Testis (tissue), 5 donors: ENCODE data around the gene CYP24A1. TPM values are rescaled to one million over a fixed set of nuclear protein-coding genes. Genes with fewer than 3 reads are reported as not detected.

Source experiments
- DNase-seq: peaks from one replicate; pipeline ENCODE4 v3.0.0-alpha.2; 2019
- H3K27ac ChIP-seq, 2 donors: fragments of 200-600 bp; sonication (generic); one replicate each; pipeline ENCODE4 v1.5.1; 2019
- H3K27me3 ChIP-seq: fragments of 200-600 bp; sonication (generic); one replicate; pipeline ENCODE4 v1.5.1; 2019
- H3K36me3 ChIP-seq: fragments of 200-600 bp; sonication (generic); one replicate; pipeline ENCODE4 v1.5.1; 2017; ENCODE audit warnings: low read depth; ENCODE audit errors: missing control alignments
- H3K4me1 ChIP-seq: fragments of 200-600 bp; sonication (generic); one replicate; pipeline ENCODE4 v1.5.1; 2019
- H3K4me3 ChIP-seq, 2 donors: fragments of 200-600 bp; sonication (generic); one replicate each; pipeline ENCODE4 v1.5.1; 2017 to 2019
- H3K9me3 ChIP-seq: fragments of 200-600 bp; sonication (generic); one replicate; pipeline ENCODE4 v1.5.1; 2017
- CTCF ChIP-seq, 3 experiments: fragments of 450-650 bp in 2 of 3; fragments of 200-600 bp in 1 of 3; sonication (generic) in 1 of 3; IDR thresholded peaks; one replicate each; pipeline ENCODE4 v1.5.1; 2016 to 2019; ENCODE audit warnings: antibody characterized with exemption in 3 of 3, mild to moderate bottlenecking in 2 of 3, moderate library complexity in 1 of 3
- POLR2A ChIP-seq: fragments of 450-650 bp; IDR thresholded peaks from one replicate; pipeline ENCODE4 v1.6.1; 2017; ENCODE audit warnings: antibody characterized with exemption, mild to moderate bottlenecking, moderate library complexity
- WGBS, 2 donors: methylation state at CpG; one replicate each; pipeline ENCODE4 v1.1.5; 2018; 5-methylcytosine and 5-hydroxymethylcytosine counted together
- intact Hi-C: fragments of 100-400 bp; cut with DNase I; formaldehyde crosslinking; loops from one replicate; pipeline ENCODE4 v1.15.1; 2023; ENCODE audit warnings: low total_unique reads
- long read RNA-seq, 2 donors: transcript quantifications; one replicate each; lab custom pipeline, GENCODE V29; 2026
- polyA plus RNA-seq: library from polyadenylated mRNA; stranded (reverse); fragments of 350-450 nt; fragmentation: Illumina TruSeq; extraction: RNeasy Lipid Tissue Mini Kit (QIAGEN cat#74804); gene quantifications from one replicate; pipeline ENCODE4 v1.2.3, GENCODE V29; 2014; ENCODE audit warnings: low read depth, low replicate concordance; ENCODE audit not compliant: insufficient read depth
- total RNA-seq, 2 donors: library from RNA; depleted of rRNA; stranded (reverse); fragments of >200 nt; gene quantifications; one replicate each; pipeline ENCODE4 v1.2.3, GENCODE V29; 2016

The CYP24A1 gene
- total RNA-seq (under 1 TPM; 0.43 to 0.94 TPM), polyA plus RNA-seq (not detected)
- long read RNA-seq, donor 1: 0 reads
- long read RNA-seq, donor 2: 0 reads

DNA sequence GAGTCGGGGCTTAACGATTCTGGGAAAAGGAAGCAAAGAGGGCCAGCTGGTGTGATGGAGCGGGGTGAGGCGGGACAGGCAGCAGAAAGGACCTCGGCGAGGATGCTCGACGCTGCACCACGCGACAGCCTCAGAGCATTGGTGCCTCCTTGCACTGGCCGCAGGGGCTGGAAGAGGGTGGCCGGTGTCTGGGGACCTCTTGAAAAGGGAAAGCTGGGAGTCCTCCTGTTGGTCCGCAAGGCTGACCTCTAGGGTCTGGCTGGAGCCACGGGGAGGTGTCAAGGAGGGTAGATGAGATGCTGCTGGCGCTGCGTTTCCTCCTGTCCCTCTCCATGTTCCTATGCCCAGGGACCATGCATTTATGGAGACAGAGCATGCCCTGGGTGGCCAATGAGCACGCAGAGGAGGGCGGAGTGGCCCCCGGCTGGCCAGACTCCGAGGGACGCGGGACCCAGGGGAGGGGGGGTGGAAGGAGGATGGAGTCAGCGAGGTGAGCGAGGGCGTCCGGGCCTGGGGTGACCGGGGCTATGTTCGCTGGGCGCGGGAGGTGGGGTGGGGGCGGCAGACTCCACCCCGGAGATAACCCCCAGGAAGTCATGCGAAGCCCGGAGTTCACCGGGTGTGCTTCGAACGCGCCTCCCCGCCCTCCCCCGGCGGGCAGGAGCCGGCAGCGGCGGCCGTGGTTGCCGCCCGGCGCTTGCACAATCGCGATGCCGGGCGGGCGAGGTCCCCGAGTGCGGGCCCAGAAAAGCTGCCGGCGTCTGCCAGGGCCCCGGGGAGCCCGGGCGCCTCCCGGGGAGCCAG lies at the start of gene CYP24A1:
Gene CYP24A1 (minus strand): TSS at position 334 of the 804 bp plus-strand sequence. CDS start 407 bp downstream, outside the sequence.
- Histone ChIP-seq H3K9me3 (no peaks in the 10 kb centered on the region), H3K4me1 (peaks cover 5% of the 10 kb centered on the region), H3K4me3 (peak within 1 kb of the TSS in 1 of 2 donors; percentile 11), H3K36me3 (no peaks in the 10 kb centered on the region), H3K27ac (no peak within 1 kb of the TSS), H3K27me3 (no peaks in the 10 kb centered on the region)
- TF ChIP-seq POLR2A (no peak), CTCF (IDR thresholded peaks at IDR 0.05) (no peak)
- DNase-seq: no peak
- intact Hi-C loops: loop anchor here (10.0 kb wide), 1 partner anchor 1609 kb away; no protein-coding TSS in a partner anchor
- WGBS, 2 donors: 0% methylated on average over 35 to 45 of the region's 61 CpGs

- Histone ChIP-seq H3K4me3 (no peak overlapping the region), H3K27me3 (no peaks in the 10 kb centered on the region), H3K36me3 (no peaks in the 10 kb centered on the region), H3K4me1 (peaks cover 10% of the 10 kb centered on the region), H3K9me3 (no peaks in the 10 kb centered on the region), H3K27ac (no peak overlapping the region)
- TF ChIP-seq POLR2A: no peak
- TF ChIP-seq CTCF (IDR thresholded peaks at IDR 0.05): no peak
- DNase-seq: no peak
- intact Hi-C loops: loop anchor here (10.0 kb wide), 1 partner anchor 422 kb away; no protein-coding TSS in a partner anchor
- WGBS, 2 donors: 74 to 85% methylated on average over 5 of the region's 5 CpGs
Measured at GRCh38 chr20:54223285-54223684, 49.5 kb upstream of the CYP24A1 start.

DNA sequence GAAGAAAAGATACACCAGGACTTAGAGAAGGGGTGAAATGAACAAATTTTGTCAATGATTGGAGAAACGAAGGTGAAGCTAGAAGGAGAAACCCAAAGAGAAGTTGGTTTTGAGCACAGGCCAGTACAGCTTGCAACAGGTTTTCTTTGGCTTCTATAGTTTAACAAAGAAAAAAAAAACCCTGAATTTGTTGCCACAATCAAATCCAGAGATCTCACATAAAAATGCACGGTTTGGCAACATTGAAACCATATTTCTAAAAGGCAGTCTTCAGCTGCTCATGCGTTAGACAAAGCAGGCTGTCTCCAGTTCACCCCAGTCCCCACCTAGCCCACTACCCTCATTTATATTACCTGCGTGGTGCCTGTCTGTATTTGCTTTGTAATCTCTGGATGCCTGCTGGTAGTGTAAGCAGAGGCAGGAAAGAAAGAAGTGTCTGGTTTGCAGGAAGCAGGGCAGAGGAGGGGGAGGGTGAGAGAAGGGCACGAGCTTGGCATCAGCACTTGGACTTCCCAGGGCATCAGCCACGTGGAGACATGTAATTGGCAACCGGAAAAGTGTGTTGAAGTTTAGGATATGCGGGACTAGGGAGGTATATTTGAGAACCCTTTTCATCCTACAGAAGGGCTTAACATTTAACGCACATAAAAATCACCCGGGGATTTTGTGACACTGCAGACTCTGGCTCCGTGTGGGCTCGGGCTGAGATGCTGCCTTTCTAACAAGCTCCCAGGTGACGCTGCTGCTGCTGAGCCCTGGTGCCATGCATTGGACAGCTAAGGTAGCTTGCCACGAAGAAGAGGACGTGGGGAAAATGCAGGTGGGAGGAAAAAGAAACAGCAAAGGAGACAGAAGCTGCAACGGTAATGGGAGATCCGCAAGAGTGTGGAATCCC lies 48.5 kb upstream of the CYP24A1 start:
- H3K36me3 ChIP-seq: no peaks in the 10 kb centered on the region
- H3K9me3 ChIP-seq: no peaks in the 10 kb centered on the region
- intact Hi-C loops: loop anchor here (10.0 kb wide), 1 partner anchor 423 kb away; no protein-coding TSS in a partner anchor
- 49 to 53% methylated on average over 17 of the region's 17 CpGs for WGBS, 2 donors
- no peak for TF ChIP-seq CTCF (IDR thresholded peaks at IDR 0.05)
- no peak for TF ChIP-seq POLR2A
- no peak overlapping the region for H3K4me3 ChIP-seq
- H3K4me1 ChIP-seq: peaks cover 10% of the 10 kb centered on the region
- DNase-seq: peak; percentile 59
- H3K27ac ChIP-seq: no peak overlapping the region
- no peaks in the 10 kb centered on the region for H3K27me3 ChIP-seq

DNA sequence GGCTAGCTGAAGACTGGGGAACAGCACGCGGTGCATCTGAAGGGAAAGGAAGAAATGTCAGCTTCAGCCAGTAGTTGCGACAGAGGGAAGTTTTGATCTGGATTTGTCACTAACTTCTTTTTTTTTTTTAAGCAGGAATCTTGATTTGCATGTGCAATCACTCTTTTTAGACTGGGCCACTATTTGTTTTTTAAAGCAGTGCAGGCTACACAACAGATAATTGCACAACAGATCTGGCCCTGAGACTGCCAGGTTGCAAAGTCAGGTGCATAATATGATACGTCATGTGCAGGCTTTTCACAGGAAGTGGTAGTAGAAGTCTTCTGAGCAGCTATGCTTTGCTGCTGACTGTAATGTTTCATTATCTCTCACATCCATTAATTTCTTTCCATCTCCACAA lies 47.6 kb upstream of the CYP24A1 start:
- Histone ChIP-seq H3K4me1 (peaks cover 10% of the 10 kb centered on the region), H3K9me3 (no peaks in the 10 kb centered on the region), H3K27me3 (no peaks in the 10 kb centered on the region), H3K27ac (no peak overlapping the region), H3K36me3 (no peaks in the 10 kb centered on the region), H3K4me3 (no peak overlapping the region)
- intact Hi-C loops: loop anchor here (10.0 kb wide), 1 partner anchor 423 kb away; no protein-coding TSS in a partner anchor
- TF ChIP-seq POLR2A (no peak), CTCF (IDR thresholded peaks at IDR 0.05) (no peak)
- 81 to 84% methylated on average over 4 of the region's 4 CpGs for WGBS, 2 donors
- no peak for DNase-seq
